ENCODE data around the gene CCNJ. TPM values are rescaled to one million over a fixed set of nuclear protein-coding genes. Genes with fewer than 3 reads are reported as not detected.
A peak's percentile ranks its signal among the peaks of the same experiment; 100 is the strongest.

The CCNJ gene
- total and polyA plus RNA-seq, 9 of the 15 experiments (the other 6 are each of a cell fraction or from before 2014, with no cell fraction given) = 0.69 to 15.7 (median 9.2) TPM

DNA sequence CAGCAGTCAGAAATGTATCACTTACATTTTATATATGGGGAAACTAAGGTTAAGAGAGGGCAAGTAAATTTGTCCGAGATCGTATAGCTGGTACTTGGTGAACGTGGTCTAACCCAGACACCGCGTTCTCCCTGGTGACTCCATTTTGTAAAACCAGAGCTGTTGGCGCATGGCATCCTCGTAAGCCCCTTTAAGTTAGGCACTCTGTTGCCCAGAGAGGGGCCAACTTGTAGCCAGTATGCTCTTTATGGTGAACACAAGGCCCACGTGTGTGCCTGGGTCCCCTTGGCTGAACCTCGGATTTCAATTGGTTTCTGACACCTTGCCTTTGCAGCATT lies 47.0 kb downstream of the CCNJ start (continued):
- TF ChIP-seq, protein P1, sequence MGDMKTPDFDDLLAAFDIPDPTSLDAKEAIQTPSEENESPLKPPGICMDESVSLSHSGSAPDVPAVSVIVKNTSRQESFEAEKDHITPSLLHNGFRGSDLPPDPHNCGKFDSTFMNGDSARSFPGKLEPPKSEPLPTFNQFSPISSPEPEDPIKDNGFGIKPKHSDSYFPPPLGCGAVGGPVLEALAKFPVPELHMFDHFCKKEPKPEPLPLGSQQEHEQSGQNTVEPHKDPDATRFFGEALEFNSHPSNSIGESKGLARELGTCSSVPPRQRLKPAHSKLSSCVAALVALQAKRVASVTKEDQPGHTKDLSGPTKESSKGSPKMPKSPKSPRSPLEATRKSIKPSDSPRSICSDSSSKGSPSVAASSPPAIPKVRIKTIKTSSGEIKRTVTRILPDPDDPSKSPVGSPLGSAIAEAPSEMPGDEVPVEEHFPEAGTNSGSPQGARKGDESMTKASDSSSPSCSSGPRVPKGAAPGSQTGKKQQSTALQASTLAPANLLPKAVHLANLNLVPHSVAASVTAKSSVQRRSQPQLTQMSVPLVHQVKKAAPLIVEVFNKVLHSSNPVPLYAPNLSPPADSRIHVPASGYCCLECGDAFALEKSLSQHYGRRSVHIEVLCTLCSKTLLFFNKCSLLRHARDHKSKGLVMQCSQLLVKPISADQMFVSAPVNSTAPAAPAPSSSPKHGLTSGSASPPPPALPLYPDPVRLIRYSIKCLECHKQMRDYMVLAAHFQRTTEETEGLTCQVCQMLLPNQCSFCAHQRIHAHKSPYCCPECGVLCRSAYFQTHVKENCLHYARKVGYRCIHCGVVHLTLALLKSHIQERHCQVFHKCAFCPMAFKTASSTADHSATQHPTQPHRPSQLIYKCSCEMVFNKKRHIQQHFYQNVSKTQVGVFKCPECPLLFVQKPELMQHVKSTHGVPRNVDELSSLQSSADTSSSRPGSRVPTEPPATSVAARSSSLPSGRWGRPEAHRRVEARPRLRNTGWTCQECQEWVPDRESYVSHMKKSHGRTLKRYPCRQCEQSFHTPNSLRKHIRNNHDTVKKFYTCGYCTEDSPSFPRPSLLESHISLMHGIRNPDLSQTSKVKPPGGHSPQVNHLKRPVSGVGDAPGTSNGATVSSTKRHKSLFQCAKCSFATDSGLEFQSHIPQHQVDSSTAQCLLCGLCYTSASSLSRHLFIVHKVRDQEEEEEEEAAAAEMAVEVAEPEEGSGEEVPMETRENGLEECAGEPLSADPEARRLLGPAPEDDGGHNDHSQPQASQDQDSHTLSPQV (IDR thresholded peaks at IDR 0.05) = peak; percentile 87
- TF ChIP-seq PTTG1 (tag; IDR thresholded peaks at IDR 0.05; ENCODE audit: low read depth) (peak; percentile 53; the same call in 1 of the 2 replicates), MIER1 (IDR thresholded peaks at IDR 0.05; ENCODE audit: low read depth) (no peak), BRD9 (IDR thresholded peaks at IDR 0.05; ENCODE audit: low read depth, partially characterized antibody) (no peak), ZNF551 (CRISPR knock-in tag; IDR thresholded peaks at IDR 0.05) (no peak), KLF6 (CRISPR knock-in tag; IDR thresholded peaks at IDR 0.05; ENCODE audit: borderline replicate concordance) (0 out of 2 replicates have a peak, but pooled peaks have one; percentile 3), XRCC4 (IDR thresholded peaks at IDR 0.05; ENCODE audit: extremely low read depth, insufficient read depth, insufficient read length) (no peak), ZNF444 (CRISPR knock-in tag; IDR thresholded peaks at IDR 0.05) (no peak), ZKSCAN1 (IDR thresholded peaks at IDR 0.05; ENCODE audit: low read depth, low read length) (no peak), ZNF134 (CRISPR knock-in tag; conservative IDR thresholded peaks at IDR 0.05) (0 out of 2 replicates have a peak, but pooled peaks have one; percentile 28), BACH1 (tag; IDR thresholded peaks at IDR 0.05) (peak; percentile 40; the same call in 1 of the 2 replicates), RBM15 (IDR thresholded peaks at IDR 0.05; ENCODE audit: insufficient read depth, low read length) (no peak), ZNF311 (CRISPR knock-in tag; IDR thresholded peaks at IDR 0.05) (peak; percentile 52)
- TF ChIP-seq, protein P2, sequence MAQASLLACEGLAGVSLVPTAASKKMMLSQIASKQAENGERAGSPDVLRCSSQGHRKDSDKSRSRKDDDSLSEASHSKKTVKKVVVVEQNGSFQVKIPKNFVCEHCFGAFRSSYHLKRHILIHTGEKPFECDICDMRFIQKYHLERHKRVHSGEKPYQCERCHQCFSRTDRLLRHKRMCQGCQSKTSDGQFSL (CRISPR knock-in tag; IDR thresholded peaks at IDR 0.05) = no peak
- TF ChIP-seq, protein P2 (tag; IDR thresholded peaks at IDR 0.05) = 0 out of 4 replicates have a peak, but pooled peaks of 1 of the 2 experiments have one; percentile 50
- TF ChIP-seq, protein P3, sequence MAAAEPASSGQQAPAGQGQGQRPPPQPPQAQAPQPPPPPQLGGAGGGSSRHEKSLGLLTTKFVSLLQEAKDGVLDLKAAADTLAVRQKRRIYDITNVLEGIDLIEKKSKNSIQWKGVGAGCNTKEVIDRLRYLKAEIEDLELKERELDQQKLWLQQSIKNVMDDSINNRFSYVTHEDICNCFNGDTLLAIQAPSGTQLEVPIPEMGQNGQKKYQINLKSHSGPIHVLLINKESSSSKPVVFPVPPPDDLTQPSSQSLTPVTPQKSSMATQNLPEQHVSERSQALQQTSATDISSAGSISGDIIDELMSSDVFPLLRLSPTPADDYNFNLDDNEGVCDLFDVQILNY (CRISPR knock-in tag; IDR thresholded peaks at IDR 0.05) = no peak
- TF ChIP-seq, protein P4, sequence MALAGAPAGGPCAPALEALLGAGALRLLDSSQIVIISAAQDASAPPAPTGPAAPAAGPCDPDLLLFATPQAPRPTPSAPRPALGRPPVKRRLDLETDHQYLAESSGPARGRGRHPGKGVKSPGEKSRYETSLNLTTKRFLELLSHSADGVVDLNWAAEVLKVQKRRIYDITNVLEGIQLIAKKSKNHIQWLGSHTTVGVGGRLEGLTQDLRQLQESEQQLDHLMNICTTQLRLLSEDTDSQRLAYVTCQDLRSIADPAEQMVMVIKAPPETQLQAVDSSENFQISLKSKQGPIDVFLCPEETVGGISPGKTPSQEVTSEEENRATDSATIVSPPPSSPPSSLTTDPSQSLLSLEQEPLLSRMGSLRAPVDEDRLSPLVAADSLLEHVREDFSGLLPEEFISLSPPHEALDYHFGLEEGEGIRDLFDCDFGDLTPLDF (CRISPR knock-in tag; IDR thresholded peaks at IDR 0.05) = no peak
- TF ChIP-seq, protein P5, sequence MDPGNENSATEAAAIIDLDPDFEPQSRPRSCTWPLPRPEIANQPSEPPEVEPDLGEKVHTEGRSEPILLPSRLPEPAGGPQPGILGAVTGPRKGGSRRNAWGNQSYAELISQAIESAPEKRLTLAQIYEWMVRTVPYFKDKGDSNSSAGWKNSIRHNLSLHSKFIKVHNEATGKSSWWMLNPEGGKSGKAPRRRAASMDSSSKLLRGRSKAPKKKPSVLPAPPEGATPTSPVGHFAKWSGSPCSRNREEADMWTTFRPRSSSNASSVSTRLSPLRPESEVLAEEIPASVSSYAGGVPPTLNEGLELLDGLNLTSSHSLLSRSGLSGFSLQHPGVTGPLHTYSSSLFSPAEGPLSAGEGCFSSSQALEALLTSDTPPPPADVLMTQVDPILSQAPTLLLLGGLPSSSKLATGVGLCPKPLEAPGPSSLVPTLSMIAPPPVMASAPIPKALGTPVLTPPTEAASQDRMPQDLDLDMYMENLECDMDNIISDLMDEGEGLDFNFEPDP (CRISPR knock-in tag; IDR thresholded peaks at IDR 0.05) = 0 out of 2 replicates have a peak, but pooled peaks have one; percentile 50
- TF ChIP-seq, protein P6, sequence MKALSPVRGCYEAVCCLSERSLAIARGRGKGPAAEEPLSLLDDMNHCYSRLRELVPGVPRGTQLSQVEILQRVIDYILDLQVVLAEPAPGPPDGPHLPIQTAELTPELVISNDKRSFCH (CRISPR knock-in tag; IDR thresholded peaks at IDR 0.05) = no peak
- TF ChIP-seq, protein P6 (tag; IDR thresholded peaks at IDR 0.05) = peak; percentile 67

All from K562 (cell line).